Uterus (tissue), 2 donors: ENCODE data around the gene NCMAP.

Experiments
- CTCF ChIP-seq, 4 experiments: fragments of 200-600 bp in 2 of 4; fragments of 450-650 bp in 2 of 4; sonication (generic) in 2 of 4; IDR thresholded peaks; one replicate each; pipeline ENCODE4 v1.5.1; 2016 to 2019; ENCODE audit warnings: antibody characterized with exemption in 4 of 4, mild to moderate bottlenecking in 2 of 4, moderate library complexity in 1 of 4
- POLR2A ChIP-seq, 2 donors: fragments of 450-650 bp; IDR thresholded peaks; one replicate each; pipeline ENCODE4 v1.6.1; 2016; ENCODE audit warnings: antibody characterized with exemption in 2 of 2, mild to moderate bottlenecking in 1 of 2, moderate library complexity in 1 of 2

- no peak for TF ChIP-seq POLR2A (IDR thresholded peaks at IDR 0.05)
- no peak for TF ChIP-seq CTCF (IDR thresholded peaks at IDR 0.05)
These were observed 518 bp downstream of the NCMAP start for GRCh38 chr1:24556414-24556795.
